GM12865 (cell line): ENCODE measurements around the gene TGFBRAP1.

Experiments
- DNase-seq: peaks from one replicate; pipeline ENCODE4 v3.0.0; 2010; ENCODE audit warnings: low read depth
- H3K4me3 ChIP-seq: 2 replicates; pipeline ENCODE4 v1.5.1; 2011; ENCODE audit warnings: mild to moderate bottlenecking, low read depth, low read length, control low read depth
- CTCF ChIP-seq: IDR thresholded peaks from 2 replicates; pipeline ENCODE4 v1.5.1; 2011; ENCODE audit warnings: low read length, control low read depth, low read depth, inconsistent platforms; ENCODE audit not compliant: insufficient read depth; ENCODE audit errors: missing control alignments

The TGFBRAP1 gene

DNA sequence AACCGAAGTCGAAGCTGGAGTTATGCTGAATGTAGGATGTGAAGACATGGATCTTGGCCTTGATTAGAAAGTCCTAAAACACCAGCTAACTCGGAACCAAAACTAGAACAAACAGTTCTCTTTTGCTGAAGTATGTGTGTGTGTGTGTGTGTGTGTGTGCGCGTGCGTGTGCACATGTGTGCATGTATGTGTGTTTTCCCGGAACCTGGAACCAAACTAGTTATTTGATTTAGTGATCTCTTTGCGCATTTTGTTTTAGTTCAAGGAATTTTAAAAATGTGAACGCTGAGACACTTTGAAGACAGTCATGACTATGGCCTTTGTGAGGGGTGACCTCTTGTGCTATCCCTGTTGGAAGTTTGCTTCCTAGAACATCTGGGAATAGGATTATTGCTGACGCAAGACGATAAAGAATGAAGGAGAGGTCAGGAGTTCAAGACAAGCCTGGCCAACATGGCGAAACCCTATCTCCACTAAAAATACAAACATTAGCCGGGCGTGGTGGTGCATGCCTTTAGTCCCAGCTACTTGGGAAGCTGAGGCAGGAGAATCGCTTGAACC lies 45.5 kb upstream of the TGFBRAP1 start:
- DNase-seq = no peak
- TF ChIP-seq CTCF = no peak

DNA sequence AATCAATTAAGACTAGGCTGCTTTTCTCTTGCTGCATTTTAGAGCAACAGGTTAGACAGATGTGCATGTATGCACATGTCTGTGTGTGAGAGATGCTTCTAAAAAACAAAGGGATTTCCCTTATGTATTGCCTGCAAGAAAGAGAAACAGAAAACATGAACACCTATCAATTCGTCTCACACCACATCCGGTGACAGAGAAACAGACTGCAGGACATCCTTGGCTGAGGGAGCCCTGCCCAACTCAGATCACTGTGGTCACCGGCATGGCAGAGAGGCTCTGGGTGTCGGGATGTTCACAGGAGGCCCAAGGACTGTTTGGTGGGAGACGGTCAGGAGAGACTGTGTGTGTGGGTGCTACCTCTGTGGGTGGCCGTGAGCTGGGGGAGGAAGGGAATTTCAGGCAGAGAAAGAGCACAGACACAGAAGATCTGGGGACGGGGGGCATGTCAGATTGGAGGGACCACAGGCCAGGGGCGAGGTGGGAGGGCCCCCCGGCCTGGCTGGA lies 44.4 kb upstream of the TGFBRAP1 start:
- peak overlapping the region; percentile 40 for H3K4me3 ChIP-seq
- no peak for TF ChIP-seq CTCF
- peak; percentile 78 for DNase-seq

More for the DNA sequence above, 45.5 kb upstream of the TGFBRAP1 start:
- no peak overlapping the region for H3K4me3 ChIP-seq

- DNase-seq = no peak
- TF ChIP-seq CTCF = no peak
- H3K4me3 ChIP-seq = peak overlapping the region; percentile 40
Observed at GRCh38 chr2:105373344-105373781, 43.8 kb upstream of the TGFBRAP1 start.

DNA sequence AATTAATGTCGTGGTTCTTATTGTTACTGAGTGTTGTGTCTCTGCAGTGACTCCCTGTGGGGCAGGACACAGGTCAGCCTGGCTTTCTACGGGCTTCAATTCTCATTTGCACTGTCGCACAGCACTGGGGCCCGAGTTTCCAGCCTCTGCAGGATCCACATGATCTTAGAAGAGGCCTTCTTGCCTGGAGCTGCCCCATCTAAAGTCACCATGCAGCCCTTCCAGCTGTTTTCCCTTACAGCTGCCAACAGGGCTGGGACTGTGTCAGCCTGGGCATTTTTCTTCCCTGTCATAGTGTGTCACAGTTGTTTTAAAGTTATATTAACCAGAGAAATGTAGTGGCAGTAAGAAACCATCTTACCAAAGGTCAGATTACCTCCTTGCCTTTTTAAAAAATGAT lies 42.3 kb upstream of the TGFBRAP1 start:
- TF ChIP-seq CTCF = no peak
- no peak overlapping the region for H3K4me3 ChIP-seq
- DNase-seq = no peak

DNA sequence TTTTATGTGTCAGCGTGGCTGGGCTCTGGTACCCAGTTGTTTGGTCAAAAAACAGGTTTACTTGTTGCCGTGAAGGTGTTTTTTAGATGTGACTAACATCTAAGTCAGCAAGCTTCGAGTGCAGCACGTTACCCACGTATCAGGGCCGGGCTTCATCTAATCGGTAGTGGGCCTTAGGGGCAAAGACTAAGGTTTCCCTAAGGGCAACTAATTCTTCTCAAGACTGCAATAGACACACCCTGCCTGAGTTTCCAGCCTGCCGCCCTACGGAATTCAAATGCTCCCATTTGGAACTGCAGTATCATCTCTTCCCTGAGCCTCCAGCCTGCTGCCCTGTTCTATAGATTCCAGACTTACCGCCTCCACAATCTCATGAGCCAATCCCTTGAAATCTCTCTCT lies 41.6 kb upstream of the TGFBRAP1 start:
- no peak for TF ChIP-seq CTCF
- no peak for DNase-seq
- no peak overlapping the region for H3K4me3 ChIP-seq

GRCh38 chr2:105369777-105370690 lies 40.5 kb upstream of the TGFBRAP1 start:
- H3K4me3 ChIP-seq = no peak overlapping the region
- DNase-seq = peak; percentile 92
- peak; percentile 95 for TF ChIP-seq CTCF
